Measurements from ENCODE around the gene CKAP4.
"Not testable (repeated sequence)": the region's sequence is repeated elsewhere in the genome, so short reads cannot be mapped to it uniquely, and the experiment has no call there.

The CKAP4 gene, protein sequence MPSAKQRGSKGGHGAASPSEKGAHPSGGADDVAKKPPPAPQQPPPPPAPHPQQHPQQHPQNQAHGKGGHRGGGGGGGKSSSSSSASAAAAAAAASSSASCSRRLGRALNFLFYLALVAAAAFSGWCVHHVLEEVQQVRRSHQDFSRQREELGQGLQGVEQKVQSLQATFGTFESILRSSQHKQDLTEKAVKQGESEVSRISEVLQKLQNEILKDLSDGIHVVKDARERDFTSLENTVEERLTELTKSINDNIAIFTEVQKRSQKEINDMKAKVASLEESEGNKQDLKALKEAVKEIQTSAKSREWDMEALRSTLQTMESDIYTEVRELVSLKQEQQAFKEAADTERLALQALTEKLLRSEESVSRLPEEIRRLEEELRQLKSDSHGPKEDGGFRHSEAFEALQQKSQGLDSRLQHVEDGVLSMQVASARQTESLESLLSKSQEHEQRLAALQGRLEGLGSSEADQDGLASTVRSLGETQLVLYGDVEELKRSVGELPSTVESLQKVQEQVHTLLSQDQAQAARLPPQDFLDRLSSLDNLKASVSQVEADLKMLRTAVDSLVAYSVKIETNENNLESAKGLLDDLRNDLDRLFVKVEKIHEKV

DNA sequence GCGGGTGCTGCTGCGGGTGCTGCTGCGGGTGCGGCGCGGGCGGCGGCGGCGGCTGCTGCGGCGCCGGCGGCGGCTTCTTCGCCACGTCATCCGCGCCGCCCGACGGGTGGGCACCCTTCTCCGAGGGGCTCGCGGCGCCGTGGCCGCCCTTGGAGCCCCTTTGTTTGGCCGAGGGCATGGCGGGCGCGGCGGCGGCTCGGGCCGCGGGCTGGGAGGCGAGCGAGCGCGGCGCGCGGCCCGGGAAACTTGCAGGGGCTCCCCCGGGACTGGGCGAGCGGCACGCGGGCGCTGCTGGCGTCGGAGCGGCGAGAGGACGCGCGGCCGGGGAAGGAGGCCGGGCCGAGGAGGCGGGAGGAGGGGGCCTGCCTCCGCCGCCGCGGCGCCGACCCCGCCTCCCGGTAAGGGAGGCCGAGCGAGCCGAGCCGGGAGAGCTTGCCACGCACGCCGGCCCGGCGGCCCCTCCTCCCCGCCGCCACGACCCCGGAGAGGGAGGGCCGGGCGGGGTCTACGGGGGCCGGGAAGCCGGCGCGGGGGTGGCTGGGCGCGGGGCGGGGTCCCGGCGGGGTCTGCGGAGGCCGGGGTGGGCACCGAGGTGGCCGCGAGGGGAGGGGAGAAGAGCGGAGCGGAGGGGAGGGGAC is at the start of gene CKAP4:
Gene CKAP4, minus strand, starts transcription at position 347 of the 638 bp plus-strand sequence. Its CDS starts 169 bp downstream, at position 178.
- peak; percentile 60 for DNase-seq

DNA sequence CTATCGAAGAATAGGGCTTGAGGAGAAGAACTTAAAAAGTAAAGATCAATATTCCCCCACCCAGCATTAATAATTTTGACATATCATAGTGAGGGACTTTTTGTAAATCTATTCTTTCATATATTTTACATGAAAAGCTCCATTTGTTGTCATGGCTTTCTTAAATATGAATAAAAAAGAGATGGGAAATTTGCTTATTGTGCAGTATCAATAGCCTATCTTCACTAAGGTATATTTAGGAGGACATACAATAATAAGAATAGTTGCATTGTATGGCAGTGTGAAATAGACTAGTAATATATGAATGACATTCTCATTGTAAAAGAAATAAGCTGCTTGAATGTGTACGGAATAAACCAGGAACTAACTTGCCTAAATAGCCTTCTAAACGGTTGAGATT is 49.3 kb upstream of the CKAP4 start:
- DNase-seq: no peak

DNA sequence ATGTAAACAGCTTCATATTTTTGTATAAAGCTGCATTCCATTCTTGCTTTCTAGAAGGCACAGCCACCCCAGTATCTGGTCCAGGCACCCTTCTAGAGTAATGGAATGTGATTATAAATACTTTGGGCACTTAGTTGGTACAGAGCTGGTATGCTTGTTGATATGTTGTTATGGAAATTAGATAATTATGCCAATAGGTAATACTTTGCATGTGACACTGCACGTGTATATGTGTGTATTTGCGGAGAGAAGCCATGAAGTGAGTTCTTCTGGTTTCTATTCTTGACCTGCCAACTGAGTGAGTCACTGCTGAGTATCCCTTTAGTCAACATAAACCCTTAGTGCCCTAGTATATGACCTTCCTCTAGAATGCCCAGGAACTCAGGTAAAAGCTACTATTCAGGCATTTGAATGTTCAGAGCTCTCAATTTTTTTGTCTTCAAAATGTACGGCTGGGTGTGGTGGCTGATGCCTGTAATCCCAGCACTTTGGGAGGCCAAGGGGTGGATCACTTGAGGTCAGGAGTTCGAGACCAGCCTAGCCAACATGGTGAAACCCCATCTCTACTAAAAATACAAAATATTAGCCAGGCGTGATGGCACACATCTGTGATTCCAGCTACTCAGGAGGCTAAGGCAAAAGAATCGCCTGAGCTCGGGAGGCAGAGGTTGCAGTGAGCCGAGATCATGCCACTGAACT is 48.5 kb upstream of the CKAP4 start:
- DNase-seq: no peak

DNA sequence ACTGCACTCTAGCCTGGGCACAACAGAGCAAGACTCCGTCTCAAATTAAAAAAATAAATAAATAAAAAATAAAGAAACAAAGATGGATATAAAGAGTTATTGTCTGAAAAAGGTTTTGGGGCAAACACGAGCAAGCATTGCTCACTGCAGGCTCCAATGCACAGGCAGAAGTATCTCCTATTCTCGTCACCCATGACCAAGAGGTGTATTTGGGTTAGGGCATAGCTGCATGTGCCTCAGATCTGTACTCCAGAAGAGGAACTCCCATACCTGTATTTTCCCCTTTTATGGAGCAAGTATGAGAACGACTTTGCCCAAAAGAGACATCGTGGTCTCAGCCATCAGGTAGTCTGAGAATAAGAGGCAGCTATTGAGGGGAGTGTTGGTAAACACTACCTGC is 44.5 kb upstream of the CKAP4 start:
- no peak for DNase-seq

DNA sequence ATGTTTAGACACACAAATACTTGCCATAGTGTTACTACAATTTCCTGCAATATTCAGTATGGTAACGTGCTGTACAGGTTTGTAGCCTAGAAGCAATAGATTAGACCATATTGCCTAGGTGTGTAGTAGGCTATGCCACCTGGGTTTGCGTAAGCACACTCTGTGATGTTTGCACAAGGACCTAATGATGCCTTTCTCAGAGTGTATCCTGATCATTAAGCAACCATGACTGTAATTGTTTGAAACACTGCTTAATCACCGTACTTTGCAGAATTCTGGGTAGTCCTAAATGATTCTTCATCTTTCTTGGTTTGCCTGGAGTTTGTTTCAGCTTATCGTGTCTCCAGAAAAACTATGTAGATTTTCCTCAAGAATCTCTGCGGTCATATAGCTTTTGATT is 43.5 kb upstream of the CKAP4 start:
- no peak for DNase-seq

DNA sequence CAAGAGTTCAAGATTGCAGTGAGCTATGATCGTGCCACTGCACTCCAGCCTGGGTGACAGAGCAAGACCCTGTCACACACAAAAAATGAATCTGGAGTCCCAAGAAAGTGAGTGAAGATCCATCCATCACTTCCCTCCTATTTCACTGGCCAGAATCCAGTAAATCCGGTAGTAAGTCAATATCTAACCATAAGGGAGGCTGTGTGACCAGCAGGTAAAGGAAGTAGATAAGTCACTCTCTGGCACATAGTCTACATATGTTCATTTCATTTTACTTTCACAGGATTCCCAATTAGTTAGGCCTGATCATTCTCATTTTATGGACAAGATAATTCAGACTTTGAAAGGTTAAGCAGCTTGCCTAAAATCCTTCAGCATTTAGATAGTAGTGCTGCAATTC is 42.8 kb upstream of the CKAP4 start:
- DNase-seq: no peak

DNA sequence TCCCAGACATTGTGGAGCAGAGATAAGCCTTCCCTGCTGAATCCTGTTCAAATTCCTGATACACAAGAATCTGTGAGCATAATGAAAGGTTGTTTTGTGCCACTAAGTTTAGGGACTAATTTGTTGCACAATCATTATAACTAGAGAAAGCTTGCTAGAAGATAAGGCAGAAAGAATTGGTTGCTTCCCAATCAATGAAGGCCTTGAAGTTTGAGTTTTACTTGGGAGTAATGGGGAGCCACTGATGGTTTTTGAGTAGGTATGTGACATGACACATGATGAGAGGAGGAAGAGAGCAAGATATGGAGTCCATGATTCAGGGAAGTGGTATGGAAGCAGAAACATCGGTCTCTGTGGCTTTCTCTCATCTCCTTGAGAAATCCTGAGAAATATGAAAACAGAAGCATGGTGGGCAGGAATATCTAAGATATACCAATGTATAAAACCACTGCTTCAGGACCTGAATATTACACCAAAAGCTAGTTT is 41.4 kb upstream of the CKAP4 start:
- DNase-seq: no peak

DNA sequence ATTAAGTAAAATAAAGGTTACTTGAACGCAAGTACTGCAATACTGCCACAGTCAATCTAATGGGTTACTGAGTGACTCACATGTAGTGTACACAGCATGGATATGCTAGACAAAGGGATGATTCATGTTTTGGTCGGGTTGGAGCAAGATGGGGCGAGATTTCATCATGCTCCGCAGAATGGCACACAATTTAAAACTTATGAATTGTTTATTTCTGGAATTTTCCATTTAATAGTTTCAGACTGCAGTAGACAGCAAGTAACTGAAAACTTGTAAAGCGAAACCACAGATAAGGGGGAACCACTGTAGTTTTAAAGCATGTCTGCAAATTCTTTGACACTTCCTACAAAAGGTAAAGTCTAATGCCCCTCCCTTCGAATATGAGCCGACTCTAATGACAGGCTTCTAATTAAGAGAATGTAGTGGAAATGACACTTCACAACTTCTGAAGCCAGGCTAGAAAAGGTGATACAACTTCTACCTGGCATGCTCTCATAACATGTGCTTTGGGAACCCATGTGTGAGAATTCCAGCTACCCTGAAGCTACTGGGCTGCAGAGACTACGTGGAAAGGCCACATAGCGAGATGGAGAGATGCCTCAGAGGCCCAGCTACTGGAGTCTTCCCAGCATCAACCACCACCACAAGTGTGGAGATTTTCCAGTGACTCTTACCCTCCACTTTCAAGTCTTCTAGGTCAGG is 40.8 kb upstream of the CKAP4 start:
- peak; percentile 53 for DNase-seq

DNA sequence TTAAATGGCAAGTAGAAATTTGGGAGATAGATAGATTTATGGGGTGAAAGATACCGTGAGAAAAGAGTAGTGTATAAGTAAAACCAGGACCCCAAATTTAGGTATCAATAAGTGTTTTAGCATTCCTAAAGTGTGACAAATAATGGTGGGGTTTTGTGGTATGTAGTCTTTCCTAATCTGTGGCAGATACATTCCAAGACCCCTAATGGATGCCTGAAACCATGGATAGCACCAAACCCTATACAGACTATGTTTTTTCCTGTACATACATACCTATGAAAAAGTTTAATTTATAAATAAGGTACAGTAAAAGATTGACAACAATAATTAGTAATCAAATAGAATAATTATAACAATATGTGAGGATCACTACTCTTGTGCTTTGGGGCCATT is 40.3 kb upstream of the CKAP4 start:
- DNase-seq: no peak

DNA sequence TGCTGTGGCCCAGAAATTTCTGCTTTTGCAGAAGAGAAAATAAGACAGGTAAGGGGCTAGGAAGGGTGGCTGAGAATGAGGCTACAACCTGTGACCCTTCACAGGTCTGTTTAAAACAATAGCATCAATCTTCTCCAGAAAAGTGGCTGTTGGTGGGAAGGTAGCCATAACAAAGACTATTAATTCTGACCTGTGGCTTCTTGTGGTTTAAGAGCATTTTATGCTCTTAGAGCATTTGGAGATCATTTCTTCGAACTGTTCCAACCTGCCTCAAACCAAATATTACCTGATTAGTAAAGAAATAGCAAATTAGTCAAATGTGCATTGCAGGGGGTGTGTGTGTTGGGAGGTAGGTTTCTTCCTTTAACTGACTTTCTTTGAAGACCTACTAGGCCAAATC is 39.5 kb upstream of the CKAP4 start:
- DNase-seq: no peak

DNA sequence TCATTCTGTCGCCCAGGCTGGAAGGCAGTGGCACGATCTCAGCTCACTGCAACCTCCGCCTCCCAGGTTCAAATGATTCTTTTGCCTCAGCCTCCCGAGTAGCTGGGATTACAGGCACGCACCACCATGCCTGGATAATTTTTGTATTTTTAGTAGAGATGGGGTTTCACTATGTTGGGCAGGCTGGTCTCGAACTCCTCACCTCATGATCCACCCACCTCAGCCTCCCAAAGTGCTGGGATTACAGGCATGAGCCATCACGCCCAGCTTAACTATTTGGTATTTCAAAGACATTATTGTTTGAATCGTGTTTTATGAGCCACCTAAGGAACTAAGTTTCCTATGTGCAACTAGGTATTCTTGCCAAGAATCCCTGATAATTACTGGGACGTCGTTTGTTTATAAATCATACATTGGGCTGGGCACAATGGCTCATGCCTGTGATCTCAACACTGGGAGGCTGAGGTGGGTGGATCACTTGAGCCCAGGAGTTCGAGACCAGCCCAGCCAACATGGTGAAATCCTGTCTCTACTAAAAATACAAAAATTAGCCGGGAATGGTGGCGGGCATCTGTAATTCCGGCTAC is 38.8 kb upstream of the CKAP4 start:
- not testable (repeated sequence) for DNase-seq

DNA sequence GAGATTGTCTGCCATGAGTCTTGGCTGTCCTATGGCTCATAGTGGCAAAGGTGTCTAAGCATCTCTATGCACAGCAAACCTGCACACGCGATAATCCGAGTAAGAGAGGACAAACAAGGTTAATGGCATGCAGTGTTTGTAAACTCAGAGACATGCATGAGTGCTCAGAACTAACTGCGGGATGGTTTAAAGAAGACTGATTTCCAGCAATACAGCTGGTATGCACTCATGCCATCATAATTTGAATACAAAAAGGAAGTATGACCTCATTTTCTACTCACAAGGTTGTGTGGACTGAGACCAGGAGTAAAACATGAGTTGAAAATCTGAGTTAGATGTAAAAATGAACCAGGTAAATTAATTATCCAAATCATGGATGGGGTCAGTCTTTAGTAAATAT is 38.2 kb upstream of the CKAP4 start:
- DNase-seq: no peak

DNA sequence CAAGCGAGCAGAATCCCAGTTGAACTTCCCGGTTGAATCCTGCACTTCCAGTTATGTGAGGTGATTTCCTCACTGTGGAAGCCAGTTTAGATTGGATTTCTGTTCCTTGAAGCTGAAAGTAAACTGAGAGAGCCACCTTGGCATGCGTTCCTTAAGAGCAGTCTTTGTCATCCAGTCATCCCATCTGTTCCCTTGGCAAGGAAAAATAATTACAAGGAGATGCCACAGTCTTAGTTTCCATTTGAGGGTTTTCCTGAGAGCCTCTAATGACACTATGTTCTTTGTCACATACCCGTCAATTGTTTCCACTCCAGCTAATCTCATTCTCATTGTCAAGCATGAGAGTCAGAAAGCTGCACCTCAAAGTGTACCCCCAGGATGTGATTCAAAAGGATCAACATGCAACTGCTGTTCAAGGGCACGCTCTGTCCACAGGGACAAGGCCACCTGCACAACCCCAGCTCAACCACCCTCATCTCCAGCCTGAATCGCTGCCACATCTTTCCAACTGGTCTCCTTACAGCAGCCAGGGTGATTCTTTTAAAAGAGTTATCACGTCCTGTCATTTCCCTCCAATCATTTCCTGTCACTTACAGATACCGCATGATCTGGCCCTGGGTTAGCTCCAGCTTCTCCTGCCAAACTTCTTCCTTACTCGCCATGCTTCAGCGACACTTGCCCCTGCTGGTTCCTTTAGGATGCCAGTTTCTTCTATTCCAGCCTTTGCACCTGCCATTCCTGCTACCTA is 36.7 kb upstream of the CKAP4 start:
- no peak for DNase-seq

DNA sequence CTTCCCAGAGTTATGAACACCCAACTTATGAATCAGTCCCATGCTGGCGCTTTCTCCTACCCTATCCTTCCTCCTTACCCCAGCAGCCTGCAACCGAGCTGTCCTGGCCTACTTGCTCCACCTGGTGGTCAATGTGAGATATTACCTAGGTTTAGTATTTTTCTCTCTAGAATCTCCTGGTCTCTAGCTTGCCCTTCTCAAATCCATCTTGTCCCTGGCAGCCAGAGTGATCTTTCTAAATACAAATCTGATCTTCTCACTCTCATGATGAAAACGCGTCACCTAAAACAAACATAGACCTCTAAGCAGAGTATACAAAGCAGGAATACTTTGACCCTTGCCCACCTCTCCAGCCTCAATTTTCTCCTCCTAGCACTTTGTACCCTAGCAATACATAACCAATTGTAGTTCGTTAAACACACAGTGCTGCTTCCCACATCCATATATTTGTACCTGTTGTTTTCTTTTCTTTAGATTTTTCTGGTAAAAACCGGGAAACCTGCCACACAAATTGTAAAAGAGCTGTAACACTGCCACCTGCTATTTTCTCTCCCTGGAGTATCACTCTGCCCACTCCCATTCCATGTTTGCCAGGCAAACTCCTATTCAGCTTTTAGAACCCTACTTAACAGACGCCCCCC is 34.8 kb upstream of the CKAP4 start:
- peak; percentile 43 for DNase-seq

DNA sequence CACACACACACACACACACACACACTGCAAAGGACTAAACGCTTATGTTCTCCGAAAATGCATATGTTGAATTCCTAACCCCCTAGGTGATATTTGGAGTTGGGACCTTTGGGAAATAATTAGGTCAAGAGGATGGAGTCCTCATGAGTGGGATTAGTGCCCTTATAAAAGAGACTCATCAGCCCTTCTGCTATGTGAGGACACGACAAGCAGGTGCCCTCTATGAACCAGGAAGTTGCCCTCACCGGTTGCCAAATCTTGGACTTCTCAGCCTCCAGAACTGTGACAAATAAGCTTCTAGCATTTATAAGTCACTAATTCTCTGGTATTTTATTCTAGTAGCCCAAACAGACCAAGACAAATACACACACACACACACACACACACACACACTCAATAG is 34.0 kb upstream of the CKAP4 start:
- DNase-seq: no peak

DNA sequence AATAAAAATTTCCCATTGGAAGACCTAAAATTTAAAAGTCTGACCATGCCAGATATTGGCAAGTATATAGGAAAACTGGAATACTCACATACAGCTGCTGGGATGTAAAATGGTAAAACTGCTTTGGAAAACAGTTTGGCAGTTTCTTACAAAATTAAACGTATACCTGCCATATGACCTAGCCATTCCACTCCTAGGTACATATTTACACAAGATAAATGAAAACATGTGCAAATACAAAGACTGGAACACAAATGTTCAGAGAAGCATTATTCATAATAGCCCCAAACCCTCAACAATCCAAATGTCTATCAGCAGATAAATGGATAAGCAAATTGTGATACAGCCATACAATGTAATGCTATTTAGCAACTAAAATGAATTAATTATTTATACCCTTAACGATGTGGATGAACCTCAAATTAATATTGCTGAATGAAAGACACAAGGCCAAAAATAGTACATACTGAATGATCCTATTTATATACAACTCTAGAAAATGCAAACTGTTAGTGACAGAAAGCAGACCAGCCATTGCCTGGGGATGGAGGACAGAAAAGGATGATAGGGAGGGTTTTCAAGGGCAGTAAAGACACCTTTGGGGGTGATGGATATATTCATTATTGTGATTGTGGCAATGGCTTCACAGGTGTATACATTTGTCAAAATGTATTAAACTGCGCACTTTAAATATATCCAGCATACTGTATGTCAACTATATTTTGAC is 33.4 kb upstream of the CKAP4 start:
- no peak for DNase-seq

DNA sequence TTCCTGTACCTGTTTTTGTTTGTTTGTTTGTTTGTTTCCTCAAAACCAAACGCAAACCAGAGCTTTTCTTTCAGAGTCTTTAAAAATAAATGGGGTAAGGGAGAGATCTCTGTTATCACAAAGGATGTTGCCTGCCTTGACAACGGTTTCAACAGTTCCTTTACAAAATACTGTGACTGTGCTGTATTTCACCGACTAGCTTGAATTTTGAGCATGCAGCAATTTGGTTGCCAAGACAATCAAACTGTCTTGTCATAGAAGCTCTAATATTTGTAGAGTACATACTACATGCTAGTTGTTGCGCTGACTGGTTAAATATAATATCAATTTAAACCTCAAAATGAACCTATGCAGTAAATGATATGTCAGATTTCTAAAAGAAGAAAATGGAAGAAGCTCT is 32.3 kb upstream of the CKAP4 start:
- DNase-seq: no peak

DNA sequence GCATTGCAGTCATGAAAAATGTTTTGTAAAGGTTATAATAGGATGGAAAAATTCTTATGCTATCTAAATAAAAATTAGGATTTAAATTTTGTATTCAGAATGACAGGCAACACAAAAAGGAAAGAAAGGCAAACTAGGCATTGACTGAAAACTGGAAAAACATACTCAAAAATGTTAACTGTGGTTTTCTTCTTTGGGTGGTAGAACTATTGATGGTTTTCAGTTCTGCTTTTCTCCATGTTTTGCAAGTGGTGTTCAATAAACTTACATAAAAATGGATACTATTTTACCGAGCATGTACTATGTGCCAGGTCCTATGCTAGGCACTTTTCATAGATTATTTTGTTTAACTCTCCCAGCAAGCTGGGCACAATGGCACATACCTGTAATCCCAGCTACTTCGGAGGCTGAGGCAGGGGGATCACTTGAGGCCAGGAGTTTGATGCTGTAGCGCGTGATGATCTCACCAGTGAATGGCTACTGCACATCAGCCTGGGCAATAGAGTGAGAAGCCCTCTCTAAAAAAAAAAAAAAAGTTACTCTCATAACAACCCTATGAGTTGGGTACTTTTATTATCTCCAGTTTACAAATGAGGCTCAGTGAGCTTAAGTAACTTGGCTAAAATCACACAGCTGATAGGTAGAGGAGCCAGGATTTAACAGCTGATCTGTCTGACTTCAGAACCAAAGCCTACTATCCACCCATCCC is 28.4 kb upstream of the CKAP4 start:
- DNase-seq: no peak

DNA sequence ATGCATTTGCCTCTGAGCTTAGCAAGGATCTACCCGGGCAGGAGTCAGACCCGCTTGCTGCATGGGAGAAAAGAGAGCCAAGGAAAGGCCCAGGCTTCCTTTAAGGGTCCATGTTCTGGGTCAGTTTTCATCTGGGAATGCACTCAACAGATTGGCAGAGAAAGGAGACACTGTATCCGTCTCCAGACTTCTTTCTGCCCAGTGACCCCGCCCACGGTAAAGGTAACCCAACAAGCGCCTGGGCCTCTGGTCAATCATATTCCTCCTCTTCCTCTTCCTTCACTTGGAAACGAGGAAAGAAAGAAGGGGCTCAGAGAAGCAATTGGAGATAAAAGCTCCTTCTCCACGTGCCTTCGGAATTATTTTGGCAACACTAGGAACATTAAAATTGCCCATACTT is 27.6 kb upstream of the CKAP4 start:
- DNase-seq: no peak
